ENCODE data around the gene MRPL37. TPM values are rescaled to one million over a fixed set of nuclear protein-coding genes. Genes with fewer than 3 reads are reported as not detected.

Gene MRPL37
- total RNA-seq, 1 donor from 2014 or later, result 73.7 TPM

GRCh38 chr1:54156201-54156600 is 43.8 kb upstream of the MRPL37 start:
- Mint-ChIP-seq H3K4me1 (ENCODE audit: unreplicated experiment) (peaks cover 20% of the 10 kb centered on the region), H3K36me3 (ENCODE audit: unreplicated experiment) (no peaks in the 10 kb centered on the region), H3K9me3 (ENCODE audit: unreplicated experiment) (no peaks in the 10 kb centered on the region), H3K27ac (ENCODE audit: unreplicated experiment) (no peak overlapping the region), H3K4me3 (ENCODE audit: unreplicated experiment) (no peak overlapping the region), H3K27me3 (ENCODE audit: unreplicated experiment) (no peaks in the 10 kb centered on the region)
- DNase-seq (ENCODE audit: extremely low spot score, unreplicated experiment), result no peak
- no peak for TF ChIP-seq CTCF (IDR thresholded peaks at IDR 0.05)

GRCh38 chr1:54156986-54157385 is 43.0 kb upstream of the MRPL37 start:
- Mint-ChIP-seq H3K9me3 (ENCODE audit: unreplicated experiment) (no peaks in the 10 kb centered on the region), H3K27ac (ENCODE audit: unreplicated experiment) (no peak overlapping the region), H3K4me3 (ENCODE audit: unreplicated experiment) (no peak overlapping the region), H3K36me3 (ENCODE audit: unreplicated experiment) (no peaks in the 10 kb centered on the region), H3K4me1 (ENCODE audit: unreplicated experiment) (peaks cover 25% of the 10 kb centered on the region), H3K27me3 (ENCODE audit: unreplicated experiment) (no peaks in the 10 kb centered on the region)
- TF ChIP-seq CTCF (IDR thresholded peaks at IDR 0.05), result no peak
- DNase-seq (ENCODE audit: extremely low spot score, unreplicated experiment), result no peak

GRCh38 chr1:54157401-54157800 is 42.6 kb upstream of the MRPL37 start:
- H3K9me3 Mint-ChIP-seq (ENCODE audit: unreplicated experiment), result no peaks in the 10 kb centered on the region
- no peak for TF ChIP-seq CTCF (IDR thresholded peaks at IDR 0.05)
- no peaks in the 10 kb centered on the region for H3K36me3 Mint-ChIP-seq (ENCODE audit: unreplicated experiment)
- no peaks in the 10 kb centered on the region for H3K27me3 Mint-ChIP-seq (ENCODE audit: unreplicated experiment)
- no peak overlapping the region for H3K4me3 Mint-ChIP-seq (ENCODE audit: unreplicated experiment)
- H3K4me1 Mint-ChIP-seq (ENCODE audit: unreplicated experiment), result peaks cover 25% of the 10 kb centered on the region
- DNase-seq (ENCODE audit: extremely low spot score, unreplicated experiment), result no peak
- H3K27ac Mint-ChIP-seq (ENCODE audit: unreplicated experiment), result no peak overlapping the region

- no peak for TF ChIP-seq CTCF (IDR thresholded peaks at IDR 0.05)
- no peaks in the 10 kb centered on the region for H3K36me3 Mint-ChIP-seq (ENCODE audit: unreplicated experiment)
- H3K27ac Mint-ChIP-seq (ENCODE audit: unreplicated experiment), result no peak overlapping the region
- no peaks in the 10 kb centered on the region for H3K9me3 Mint-ChIP-seq (ENCODE audit: unreplicated experiment)
- DNase-seq (ENCODE audit: extremely low spot score, unreplicated experiment), result no peak
- no peak overlapping the region for H3K4me3 Mint-ChIP-seq (ENCODE audit: unreplicated experiment)
- H3K4me1 Mint-ChIP-seq (ENCODE audit: unreplicated experiment), result peaks cover 31% of the 10 kb centered on the region
- H3K27me3 Mint-ChIP-seq (ENCODE audit: unreplicated experiment), result no peaks in the 10 kb centered on the region
Observed at GRCh38 chr1:54158071-54158470, 41.9 kb upstream of the MRPL37 start.

GRCh38 chr1:54159733-54160316 is 40.1 kb upstream of the MRPL37 start:
- no peak for TF ChIP-seq CTCF (IDR thresholded peaks at IDR 0.05)
- H3K9me3 Mint-ChIP-seq (ENCODE audit: unreplicated experiment), result no peaks in the 10 kb centered on the region
- no peak overlapping the region for H3K4me3 Mint-ChIP-seq (ENCODE audit: unreplicated experiment)
- no peak overlapping the region for H3K27ac Mint-ChIP-seq (ENCODE audit: unreplicated experiment)
- peaks cover 30% of the 10 kb centered on the region for H3K4me1 Mint-ChIP-seq (ENCODE audit: unreplicated experiment)
- no peak for DNase-seq (ENCODE audit: extremely low spot score, unreplicated experiment)
- H3K36me3 Mint-ChIP-seq (ENCODE audit: unreplicated experiment), result no peaks in the 10 kb centered on the region
- no peaks in the 10 kb centered on the region for H3K27me3 Mint-ChIP-seq (ENCODE audit: unreplicated experiment)
